ENCODE results near the gene IL11. TPM values are rescaled to one million over a fixed set of nuclear protein-coding genes. Genes with fewer than 3 reads are reported as not detected.
A peak's percentile ranks its signal among the peaks of the same experiment; 100 is the strongest.
"Not testable (repeated sequence)": the region's sequence is repeated elsewhere in the genome, so short reads cannot be mapped to it uniquely, and the experiment has no call there.

Gene IL11
- total RNA-seq, 3 donors from 2014 or later: 0.24 to 0.32 (median 0.29) TPM

DNA sequence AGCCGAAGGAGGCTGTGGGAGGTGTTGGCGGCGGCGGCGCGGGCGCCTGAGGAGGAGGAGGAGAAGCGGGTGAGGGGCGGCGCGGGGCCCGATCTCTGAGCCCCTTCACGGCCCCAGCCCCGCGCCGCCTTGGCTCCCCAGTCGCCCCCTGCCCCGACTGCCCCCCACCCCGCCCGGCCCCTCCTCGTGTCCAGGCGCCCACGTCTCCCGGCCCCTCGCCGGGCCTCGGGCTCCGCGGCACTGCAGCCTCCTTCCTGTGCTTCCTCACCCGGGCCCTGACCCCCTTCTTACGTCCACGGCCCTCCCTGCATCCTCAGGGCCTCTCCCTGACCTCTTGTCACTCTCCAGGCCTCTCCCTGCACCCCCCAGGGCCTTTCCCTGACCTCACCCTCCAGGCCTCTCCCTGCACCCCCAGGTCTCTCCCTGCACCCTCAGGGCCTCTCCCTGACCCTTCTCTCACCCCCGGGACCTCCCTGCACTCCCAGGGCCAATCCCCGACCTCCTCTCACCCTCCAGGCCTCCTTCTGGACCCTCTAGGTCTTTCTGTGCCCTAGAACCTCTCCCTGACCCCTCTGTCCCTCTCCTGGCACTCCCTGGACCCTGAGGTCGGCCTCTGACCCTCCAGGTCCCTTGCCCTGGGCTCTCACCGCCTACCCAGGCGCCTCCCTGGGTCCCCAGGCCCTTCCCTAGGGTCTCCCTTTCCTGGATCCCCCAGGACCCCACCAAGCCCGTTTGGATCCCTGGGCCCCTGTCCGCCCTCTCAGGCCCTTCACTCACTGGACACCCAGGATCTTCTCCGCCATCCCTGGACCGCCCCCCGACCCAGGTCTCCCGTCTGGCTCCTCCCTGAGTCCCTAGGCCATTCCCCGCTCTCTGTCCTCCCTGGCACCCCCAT, 30.1 kb downstream of the IL11 start:
- peak; percentile 56 to 72 (median 69) for DNase-seq
- Histone ChIP-seq H3K4me1 (ENCODE audit: low read depth) (peaks cover 17% of the 10 kb centered on the region), H3K4me3 (peak overlapping the region; percentile 34), H3K36me3 (ENCODE audit: low read depth) (peaks cover 7% of the 10 kb centered on the region), H3K9me3 (no peaks in the 10 kb centered on the region)
- peak; percentile 1 for ATAC-seq
- TF ChIP-seq CTCF (IDR thresholded peaks at IDR 0.05): no peak
- intact Hi-C loops (cut with DNase I, micrococcal nuclease): no loop called here

GRCh38 chr19:55339105-55339888, 31.0 kb downstream of the IL11 start, which contains the start of gene KMT5C:
Gene KMT5C, plus strand, starts transcription at chr19:55339876. Its CDS starts 2,061 bp downstream, at chr19:55341937.
- intact Hi-C loops (cut with DNase I, micrococcal nuclease): no loop called here
- peak; percentile 100 for DNase-seq
- H3K36me3 ChIP-seq (ENCODE audit: low read depth): peaks cover 7% of the 10 kb centered on the region
- no peaks in the 10 kb centered on the region for H3K9me3 ChIP-seq
- peak; percentile 25 for TF ChIP-seq CTCF (IDR thresholded peaks at IDR 0.05)
- ATAC-seq: peak; percentile 86
- H3K4me1 ChIP-seq (ENCODE audit: low read depth): peaks cover 17% of the 10 kb centered on the region
- peak within 1 kb of the TSS; percentile 34 for H3K4me3 ChIP-seq

DNA sequence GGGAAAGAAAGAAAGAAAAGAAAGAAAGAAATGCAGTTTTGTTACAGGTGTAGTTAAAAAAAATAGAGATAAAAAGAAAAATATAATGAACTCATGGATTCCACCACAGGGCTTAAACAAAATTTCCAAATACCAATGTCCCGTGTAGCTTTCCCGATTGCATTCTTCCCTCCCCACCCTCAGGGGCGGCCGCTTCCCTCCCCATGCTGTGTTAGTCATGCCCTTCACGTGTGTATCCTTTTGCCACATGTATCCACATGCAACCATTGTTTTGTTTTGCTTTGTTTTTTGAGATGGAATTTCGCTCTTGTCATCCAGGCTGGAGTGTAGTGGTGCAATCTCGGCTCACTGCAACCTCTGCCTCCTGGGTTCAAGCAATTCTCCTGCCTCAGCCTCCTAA, 34.2 kb downstream of the IL11 start:
- TF ChIP-seq CTCF (IDR thresholded peaks at IDR 0.05): no peak

DNA sequence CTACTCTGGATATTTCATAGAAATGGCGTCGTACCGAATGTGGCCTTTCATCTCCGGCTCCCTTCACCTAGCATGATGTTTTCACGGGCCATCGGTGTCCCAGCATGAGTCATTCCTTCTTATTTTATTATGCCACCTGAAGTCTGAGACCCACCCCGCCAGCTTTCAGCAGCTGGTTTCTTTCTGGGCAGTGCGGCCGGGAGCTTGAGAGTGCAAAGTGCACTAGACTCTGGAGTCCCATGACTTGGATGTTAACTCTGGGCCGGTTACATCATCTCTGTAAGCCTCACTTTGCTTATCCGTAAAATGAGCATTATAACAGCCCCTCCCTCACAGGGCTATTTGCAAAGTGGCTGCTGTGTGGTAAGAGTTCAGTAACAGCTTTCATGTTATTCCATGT, 36.4 kb downstream of the IL11 start:
- intact Hi-C loops (cut with DNase I, micrococcal nuclease): no loop called here
- Histone ChIP-seq H3K4me1 (ENCODE audit: low read depth) (peaks cover 12% of the 10 kb centered on the region), H3K4me3 (no peak overlapping the region), H3K36me3 (ENCODE audit: low read depth) (no peaks in the 10 kb centered on the region), H3K9me3 (no peaks in the 10 kb centered on the region)
- DNase-seq (peak; percentile 82 to 89 (median 85)), ATAC-seq (peak; percentile 93)
- no peak for TF ChIP-seq CTCF (IDR thresholded peaks at IDR 0.05)

More for the DNA sequence above, 34.2 kb downstream of the IL11 start:
- peaks cover 20% of the 10 kb centered on the region for H3K4me1 ChIP-seq (ENCODE audit: low read depth)
- intact Hi-C loops (cut with DNase I, micrococcal nuclease): no loop called here
- DNase-seq (no peak), ATAC-seq (no peak)
- H3K4me3 ChIP-seq: no peak overlapping the region
- no peaks in the 10 kb centered on the region for H3K9me3 ChIP-seq
- H3K36me3 ChIP-seq (ENCODE audit: low read depth): peaks cover 7% of the 10 kb centered on the region

DNA sequence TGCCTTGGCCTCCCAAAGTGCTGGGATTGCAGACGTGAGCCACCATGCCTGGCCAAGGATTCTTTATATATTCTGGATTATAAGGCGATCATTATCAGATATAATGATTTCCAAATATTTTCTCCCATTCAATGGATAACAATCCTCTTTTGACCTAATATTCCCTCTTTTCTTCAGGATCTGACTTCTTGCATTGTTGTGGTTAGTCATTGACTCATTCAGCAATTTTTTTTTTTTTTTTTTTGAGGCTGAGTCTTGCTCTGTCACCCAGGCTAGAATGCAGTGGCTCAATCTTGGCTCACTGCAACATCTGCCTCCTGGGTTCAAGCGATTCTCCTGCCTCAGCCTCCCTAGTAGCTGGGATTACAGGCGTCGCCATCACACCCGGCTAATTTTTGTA, 40.5 kb downstream of the IL11 start:
- H3K4me3 ChIP-seq; H3K36me3 ChIP-seq (ENCODE audit: low read depth); H3K4me1 ChIP-seq (ENCODE audit: low read depth); intact Hi-C loops (cut with DNase I, micrococcal nuclease); H3K9me3 ChIP-seq; ATAC-seq; DNase-seq: not testable (repeated sequence)

- H3K4me3 ChIP-seq; intact Hi-C loops (cut with DNase I, micrococcal nuclease); DNase-seq; H3K9me3 ChIP-seq; H3K4me1 ChIP-seq (ENCODE audit: low read depth); ATAC-seq; H3K36me3 ChIP-seq (ENCODE audit: low read depth): not testable (repeated sequence)
These were observed 41.4 kb downstream of the IL11 start for GRCh38 chr19:55328774-55329318.
